CD4-positive, alpha-beta T cell treated with Interleukin-4 for 4 hours (primary cell): ENCODE data around the gene TMEM53.
A peak's percentile ranks its signal among the peaks of the same experiment; 100 is the strongest.

Experiments
- DNase-seq: peaks from one replicate; pipeline ENCODE4 v3.0.0-alpha.2; 2020

TMEM53 gene

GRCh38 chr1:44696789-44697345 is 22.6 kb upstream of the TMEM53 start:
- peak; percentile 39 for DNase-seq

DNA sequence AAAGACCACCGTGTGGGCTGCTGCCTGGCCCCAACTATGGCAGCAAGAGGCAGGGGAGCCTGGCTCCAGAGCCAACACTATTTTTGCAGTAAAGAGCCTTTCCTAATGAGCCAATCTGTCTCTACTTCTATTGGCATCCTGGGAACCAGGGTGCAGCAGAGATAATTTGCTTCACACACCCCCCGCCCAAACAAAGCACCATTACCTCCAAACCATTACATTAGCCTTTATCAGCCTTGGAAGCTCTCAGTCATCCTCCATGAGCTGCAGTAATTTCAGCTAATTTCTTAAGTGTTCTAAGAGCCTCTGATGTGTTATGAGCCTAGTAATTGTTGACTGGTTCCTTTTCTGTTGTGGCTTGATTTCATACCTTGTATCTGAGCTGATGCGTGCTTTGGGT is 21.8 kb upstream of the TMEM53 start:
- no peak for DNase-seq

DNA sequence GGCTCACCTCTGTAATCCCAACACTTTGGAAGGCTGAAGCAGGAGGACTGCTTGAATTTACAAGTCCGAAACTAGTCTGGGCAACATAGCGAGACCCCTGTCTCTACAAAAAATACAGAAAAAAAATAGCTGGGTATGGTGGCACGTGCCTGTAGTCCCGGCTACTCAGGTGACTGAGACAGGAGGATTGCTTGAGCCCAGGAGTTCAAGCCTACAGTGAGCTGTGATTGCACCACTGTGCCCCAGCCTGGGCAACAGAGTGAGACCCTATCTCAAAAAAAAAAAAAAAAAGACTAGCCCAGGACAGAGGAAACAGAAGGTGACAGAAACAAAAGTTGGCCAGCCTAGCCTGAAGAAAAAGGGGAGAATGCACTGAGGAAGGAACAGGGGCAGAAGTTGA is 21.4 kb upstream of the TMEM53 start:
- DNase-seq: no peak

- DNase-seq: no peak
These were observed 20.7 kb upstream of the TMEM53 start for GRCh38 chr1:44694863-44695478.

DNA sequence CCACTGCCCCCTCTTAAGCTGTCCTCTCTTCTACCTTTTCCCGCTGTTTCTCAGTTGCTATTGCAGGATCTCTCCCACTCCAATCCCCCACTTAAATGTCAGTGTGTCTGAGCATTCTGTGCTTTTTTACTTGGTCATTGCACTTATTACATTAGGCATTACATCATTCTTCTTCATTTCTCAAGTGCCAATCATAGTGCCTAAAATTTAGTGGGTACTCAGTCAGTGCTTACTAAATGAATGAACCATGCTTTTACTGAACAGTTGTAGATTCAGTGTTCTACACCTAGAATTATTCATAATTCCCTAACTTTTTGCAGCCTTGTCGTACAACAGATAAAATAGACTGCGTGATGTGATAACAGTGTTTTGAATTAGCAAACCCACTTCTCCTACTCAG is 19.6 kb upstream of the TMEM53 start:
- no peak for DNase-seq

DNA sequence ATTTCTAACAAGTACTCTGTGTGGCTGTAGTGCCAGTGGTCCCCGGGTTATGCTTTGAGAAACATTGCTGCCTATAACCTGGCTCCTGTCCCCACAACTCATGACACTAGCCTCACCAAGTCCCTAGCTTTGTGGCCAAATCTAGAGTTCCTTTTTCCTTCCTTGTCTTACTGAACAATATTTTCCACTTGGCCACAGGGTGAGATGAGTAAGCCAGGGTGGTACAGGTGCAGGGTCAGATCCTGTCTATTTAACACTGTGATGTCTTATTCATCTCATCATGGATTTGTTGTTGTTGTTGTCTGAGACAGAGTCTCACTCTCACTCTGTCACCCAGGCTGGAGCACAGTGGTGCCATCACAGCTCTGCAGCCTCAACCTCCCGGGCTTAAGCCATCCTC is 18.9 kb upstream of the TMEM53 start:
- DNase-seq: no peak

- DNase-seq: no peak
These were observed 15.1 kb upstream of the TMEM53 start for GRCh38 chr1:44689447-44689765.

DNA sequence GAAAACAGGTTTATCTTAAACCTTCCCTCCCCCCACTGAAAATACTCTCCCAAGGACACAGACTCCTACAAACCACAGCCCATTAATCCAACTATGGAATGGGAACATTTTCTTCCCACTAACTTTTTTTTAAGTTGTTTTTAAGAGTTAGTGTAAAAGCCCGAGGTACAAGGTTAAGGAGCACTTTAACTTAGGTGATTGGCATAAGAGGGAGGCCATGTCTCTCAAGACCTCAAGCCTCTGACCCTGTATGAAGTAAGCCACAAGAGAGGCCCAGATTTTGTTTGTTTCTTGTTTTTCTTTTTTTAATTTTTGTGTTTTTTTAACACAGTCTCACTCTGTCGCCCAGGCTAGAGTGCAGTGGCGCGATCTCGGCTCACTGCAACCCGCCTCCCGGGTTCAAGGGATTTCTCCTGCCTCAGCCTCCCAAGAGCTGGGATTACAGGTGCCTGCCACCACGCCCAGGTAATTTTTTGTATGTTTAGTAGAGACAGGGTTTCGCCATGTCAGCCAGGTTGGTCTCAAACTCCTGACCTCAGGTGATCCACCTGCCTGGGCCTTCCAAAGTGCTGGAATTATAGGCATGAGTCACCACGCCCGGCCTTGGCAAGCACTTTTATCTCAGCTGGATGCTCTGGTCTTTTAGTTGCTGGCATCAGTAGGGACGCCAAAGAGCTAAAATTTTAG is 14.6 kb upstream of the TMEM53 start:
- no peak for DNase-seq

GRCh38 chr1:44685881-44686280 is 11.6 kb upstream of the TMEM53 start:
- no peak for DNase-seq

- no peak for DNase-seq
These were observed 10.9 kb upstream of the TMEM53 start for GRCh38 chr1:44685218-44685617.

DNA sequence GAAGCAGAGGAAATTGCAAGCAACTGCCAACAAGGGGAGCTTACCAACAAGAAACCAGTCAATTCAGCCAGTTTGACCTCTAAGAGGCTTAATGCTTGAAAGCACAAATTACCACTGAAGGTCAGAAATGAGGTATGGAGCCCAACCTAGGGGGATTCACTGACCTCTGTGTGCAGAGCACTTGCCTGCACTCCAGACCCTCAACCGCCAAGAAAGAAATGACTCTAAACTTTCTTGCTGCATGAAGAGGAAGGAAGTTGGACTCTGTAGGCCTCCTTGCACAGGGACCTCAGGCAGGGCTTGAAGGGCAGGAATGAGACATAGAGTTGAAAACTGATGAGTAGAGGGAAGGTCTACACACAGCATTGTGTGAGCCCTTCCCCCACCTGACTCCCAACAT is 10.2 kb upstream of the TMEM53 start:
- no peak for DNase-seq

DNA sequence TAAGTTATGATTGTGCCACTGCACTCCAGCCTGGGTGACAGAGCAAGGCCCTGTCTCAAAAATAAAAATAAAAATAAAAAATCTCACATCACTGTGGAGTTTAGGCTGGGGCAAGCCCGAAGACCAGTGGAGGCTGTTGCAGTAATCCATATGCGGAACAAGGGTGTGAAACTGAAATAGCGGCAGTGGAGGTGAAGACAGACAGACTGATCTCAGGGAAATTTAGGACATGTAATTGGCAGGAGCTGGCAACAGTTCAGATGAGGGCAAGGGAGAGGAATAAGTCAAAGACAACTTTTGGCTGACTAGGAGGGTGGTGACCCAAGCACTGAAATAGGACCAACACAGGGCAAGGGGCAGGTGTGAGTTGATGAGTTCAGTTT is 8.6 kb upstream of the TMEM53 start:
- DNase-seq: no peak

DNA sequence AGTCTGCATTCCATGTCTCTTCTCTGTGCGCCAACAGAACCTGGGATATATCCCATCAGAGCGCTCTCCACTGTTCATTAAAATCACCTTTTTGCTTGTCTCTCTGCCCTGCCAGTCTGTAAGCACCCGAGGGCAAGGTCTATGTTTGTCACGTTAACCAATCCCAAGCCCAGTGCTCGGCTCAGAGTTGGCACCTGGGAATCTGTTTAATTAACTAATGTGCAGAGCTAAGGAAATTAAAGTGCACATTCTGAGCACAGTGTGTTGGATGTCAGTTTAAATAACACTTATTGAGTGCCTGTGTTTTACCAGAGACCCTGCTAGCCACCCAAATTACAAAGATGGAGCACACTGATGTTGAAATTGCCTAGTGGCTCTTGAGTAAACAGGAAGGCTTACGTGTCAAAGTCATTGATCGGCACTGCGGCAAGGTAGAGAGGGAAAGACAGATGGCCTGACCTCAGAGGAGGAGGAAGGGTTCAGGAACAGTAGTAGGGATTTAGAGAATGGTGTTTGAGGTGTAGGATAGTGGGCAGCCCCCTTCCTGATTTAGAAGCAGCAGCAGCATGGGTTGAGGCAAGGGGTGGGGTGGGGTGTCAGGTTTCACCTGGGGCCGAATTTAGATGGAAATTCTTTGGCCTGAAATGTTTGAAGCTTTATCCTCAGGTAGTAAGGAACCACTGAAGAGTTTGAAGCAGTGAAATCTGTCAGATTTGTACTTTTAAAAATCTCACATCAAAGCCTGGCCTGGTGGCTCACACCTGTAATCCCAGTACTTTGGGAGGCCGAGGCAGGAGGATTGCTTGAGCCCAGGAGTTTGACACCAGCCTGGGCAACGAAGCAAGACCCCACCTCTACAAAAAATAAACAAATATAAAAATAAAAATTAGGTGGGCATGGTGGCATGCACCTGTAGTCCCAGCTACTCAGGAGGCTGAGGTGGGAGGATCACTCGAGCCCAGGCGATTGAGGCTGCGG is 7.9 kb upstream of the TMEM53 start:
- DNase-seq: no peak

- no peak for DNase-seq
These were observed 5.2 kb upstream of the TMEM53 start for GRCh38 chr1:44679468-44679867.

DNA sequence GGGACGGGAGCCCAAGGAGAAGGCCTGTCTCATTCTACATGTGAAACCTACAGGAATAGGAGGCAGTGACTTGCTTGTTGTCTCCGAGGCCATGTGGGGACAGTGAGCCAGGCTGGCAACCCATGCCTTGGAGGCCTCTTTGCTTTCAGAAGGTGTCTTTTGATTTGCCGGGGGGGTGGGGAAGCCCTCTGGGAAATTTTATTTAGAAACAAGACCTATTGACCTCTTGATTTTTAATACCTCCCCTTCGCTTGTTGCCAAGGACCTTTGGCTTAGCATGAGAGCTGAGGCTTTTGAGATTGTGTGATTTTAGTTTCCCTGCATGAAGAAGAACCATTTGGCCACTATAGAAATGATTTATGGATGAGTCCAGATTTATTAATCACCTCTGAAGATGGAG is 4.3 kb upstream of the TMEM53 start:
- no peak for DNase-seq

DNA sequence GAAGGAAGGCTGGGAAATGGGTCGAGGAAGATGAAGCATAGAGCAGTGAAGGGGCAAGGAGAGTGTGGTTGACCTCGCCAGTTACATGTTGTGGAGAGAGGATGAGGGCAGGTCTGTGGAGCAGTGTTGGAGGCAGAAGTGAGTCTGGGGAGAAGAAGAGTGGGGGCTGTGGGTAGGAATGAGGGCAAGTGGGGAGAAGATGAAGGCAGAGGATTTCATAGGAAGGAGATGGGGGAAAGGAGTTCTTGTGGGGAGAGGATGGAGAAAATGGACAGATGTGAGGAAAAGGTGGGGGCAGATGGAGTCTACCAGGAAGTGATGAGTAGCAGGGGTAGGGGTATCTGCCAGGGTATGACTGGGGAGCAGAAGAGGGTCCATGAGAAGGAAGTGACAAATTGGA is 3.8 kb upstream of the TMEM53 start:
- DNase-seq: no peak

DNA sequence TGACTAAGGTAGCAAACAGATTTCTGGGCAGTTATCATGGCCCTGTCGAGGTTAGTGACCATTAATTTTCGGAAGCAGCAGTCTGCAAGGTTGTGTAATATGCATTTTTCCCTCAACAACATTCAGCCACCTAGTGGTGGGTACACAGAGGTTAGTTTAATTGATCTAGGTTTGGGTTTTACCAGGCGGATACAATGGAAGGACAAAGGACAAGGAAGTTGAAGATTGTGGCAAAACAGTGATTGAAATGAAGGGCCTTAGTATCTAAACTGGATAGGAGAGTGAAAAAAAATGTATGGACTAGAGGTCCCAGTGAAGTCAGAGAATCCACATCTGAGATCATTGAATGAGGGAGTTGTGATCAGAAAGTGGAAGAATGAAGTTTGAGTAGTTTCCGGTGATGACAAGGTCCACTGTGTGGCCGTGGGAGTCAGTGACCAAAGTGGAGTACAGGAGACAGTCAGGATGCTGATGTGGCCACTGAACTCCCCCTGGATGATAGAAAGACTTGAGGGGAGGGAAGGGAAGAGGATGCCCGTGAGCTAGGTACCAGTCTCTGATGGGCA is 3.0 kb upstream of the TMEM53 start:
- DNase-seq: peak; percentile 32

DNA sequence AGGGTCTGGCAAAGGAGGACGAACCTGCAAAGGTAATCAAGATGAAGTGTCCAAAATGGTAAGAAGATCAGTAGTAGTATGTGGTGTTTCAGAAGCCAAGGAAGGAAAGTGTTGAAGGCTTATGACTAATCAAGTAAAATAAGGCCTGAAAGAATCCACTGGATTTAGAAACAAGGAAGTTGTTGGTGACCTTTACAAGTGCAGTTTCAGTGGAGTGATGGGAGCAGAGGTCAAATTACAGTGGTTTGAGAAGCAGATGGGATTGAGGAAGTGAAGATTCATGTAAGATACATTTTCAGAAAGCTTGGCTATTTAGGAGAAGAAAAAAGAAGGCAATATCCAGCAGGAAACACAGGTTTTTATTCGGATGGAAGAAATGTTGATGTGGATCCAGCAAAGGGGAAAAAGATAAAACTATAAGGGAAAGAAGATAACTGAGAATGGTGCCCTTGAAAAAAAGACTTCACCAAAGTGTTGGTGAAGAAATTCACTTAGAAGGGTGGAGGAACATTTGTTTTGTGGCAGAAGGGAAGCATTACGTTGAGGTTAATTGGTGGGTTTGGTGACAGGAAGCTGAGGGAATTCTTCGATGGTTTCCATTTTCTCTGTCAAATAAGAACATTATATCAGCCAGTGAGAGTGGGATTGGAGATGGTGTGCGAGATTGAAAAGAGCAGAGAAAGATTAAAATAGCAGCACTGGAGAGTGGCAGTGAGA is 2.4 kb upstream of the TMEM53 start:
- DNase-seq: peak; percentile 11

DNA sequence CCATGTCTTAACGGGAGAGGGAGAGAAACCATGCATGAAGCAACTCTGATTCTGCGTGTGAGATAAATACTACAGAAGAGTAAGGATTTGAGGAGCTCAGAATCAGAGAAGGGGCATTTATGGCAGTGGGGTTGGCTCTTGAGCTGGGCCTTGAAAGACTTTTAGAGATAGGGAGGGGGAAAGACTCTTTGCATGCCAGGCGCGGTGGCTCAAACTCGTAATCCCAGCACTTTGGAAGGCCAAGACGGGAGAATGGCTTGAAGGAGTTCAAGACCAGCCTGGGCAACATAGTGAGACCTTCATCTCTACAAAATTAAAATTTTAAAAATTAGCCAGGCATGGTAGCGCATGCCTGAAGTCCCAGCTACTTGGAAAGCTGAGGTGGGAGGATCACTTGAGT is 905 bp upstream of the TMEM53 start:
- DNase-seq: no peak

DNA sequence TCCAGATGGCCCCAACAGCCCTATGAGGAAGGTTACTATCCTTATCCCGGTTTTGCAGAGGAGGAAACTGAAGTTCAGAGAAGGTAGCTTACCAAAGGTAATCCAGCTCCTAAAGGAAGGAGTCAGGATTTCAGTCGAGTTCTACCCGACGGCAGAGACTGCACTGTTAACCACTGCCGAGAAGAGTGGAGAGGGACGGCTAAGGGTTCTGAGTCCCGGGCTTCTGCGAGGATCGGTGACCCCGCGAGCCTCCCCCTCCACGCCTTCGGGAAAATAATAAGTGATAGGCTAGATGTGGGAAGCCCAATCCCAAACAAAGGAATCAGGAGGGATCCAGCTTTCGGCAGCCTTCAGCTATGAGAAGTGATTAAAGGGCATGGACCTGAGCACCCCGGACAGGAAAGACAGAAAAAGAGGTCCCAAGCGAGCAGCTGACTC is 587 bp downstream of the TMEM53 start:
- no peak for DNase-seq

DNA sequence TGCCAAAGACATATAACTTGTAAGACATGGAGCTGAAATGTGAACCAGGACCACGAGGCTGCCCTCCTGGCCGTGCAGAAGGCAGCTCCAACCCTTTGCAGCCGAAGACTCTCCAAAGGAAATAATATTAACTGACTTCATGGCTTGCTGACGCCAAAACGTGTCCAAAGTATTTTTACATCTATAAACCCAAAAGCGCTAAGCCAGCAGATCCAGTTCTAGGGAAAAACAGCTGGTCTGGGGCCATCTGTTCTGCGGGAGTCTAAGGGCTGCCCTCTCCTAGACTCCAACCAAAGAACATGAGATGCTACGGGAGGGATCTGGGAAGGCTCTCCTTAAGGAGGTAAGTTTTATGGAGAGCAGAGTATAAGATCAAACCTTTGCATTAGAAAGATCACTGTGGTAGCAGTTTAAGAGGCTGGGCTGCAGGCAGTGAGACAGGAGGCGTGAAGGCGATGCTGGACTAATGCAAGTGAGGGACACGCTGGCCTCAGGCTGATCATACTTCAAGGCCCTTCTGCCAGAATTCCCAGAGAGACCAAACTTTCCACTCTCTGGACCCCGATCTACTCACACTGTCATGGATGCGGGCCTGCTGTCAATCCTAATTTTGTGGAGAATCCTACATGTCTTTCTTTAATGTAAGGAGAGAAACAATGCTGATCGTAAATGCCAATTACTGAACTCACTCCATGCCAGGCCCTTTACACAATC is 1.2 kb downstream of the TMEM53 start:
- DNase-seq: no peak
